GM12874 (cell line): ENCODE results near the gene TYRO3.

Experiments
- CTCF ChIP-seq: IDR thresholded peaks from 2 replicates; pipeline ENCODE4 v1.5.1; 2011; ENCODE audit warnings: low read depth, mild to moderate bottlenecking, control low read depth, low read length, moderate library complexity; ENCODE audit not compliant: insufficient read depth

The TYRO3 gene

DNA sequence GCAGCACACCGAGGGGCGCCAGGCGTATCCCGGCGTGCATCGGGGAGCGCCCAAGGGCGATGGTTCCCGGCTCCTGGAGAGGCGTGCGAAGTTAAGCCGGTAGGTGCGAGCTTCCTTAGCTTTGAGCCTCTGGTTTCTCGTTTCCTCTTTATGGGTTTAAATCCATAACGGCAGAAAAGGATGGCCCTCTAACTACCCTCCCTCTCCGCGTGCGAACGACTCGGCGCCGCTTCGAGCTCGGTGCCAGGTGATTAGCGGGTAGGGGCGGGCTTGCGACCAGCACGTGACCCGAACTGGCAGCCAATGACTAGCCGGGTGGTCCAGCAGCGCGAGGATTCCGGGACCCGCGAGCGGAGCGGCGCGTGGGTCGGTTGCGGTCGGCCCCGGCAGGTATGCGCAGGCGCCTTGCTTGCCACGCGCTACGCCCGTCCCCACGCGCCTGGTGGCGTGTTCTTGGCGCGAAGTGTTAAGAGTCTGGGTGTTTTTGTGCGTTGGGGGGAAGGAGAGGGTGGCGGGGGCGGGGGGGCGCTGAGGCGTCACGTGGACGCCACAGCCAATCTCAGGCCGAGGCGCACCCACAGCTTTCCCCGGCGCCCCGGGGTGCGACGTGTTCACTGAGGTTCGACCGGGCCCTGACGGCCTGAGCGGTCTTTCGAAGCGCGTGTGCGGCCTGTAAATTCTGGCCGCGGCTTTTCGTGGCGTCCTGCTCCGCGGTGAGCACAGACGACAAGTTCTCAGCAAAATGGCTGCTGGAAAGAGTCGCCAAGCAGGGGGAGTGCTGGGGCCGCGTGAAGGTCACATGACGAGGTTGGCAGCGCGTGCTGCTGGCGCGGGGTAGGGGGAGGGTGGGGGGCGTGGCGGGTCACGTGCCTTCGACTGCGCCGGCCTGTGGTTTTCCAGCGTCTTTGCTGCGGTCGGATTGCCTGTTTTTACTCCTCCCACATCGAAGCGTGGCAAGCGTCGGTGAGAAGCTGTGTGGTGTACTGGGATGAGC, 62.5 kb downstream of the TYRO3 start:
- no peak for TF ChIP-seq CTCF

- TF ChIP-seq CTCF = no peak
These were observed 63.9 kb downstream of the TYRO3 start for GRCh38 chr15:41622901-41623300.

GRCh38 chr15:41627203-41627602, 68.2 kb downstream of the TYRO3 start:
- no peak for TF ChIP-seq CTCF

DNA sequence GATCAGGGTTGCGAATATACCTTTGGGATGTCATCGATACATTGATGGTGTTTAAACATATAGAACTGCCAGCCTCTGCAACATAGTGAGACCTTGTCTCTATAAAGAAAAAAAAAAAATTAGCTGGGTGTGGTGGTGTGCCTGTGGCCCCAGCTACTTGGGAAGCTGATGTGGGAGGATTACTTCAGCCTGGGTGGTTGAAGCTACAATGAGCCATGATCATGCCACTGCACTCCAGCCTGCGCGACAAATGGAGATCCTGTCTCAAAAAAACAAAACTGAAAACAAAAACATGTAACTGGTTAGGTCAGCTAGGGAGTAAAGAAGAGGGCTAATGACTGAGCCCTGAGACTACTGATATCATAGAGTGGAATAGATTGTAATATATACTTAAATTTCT, 70.5 kb downstream of the TYRO3 start:
- TF ChIP-seq CTCF = no peak

- no peak for TF ChIP-seq CTCF
These were observed 70.9 kb downstream of the TYRO3 start for GRCh38 chr15:41629883-41630282.

DNA sequence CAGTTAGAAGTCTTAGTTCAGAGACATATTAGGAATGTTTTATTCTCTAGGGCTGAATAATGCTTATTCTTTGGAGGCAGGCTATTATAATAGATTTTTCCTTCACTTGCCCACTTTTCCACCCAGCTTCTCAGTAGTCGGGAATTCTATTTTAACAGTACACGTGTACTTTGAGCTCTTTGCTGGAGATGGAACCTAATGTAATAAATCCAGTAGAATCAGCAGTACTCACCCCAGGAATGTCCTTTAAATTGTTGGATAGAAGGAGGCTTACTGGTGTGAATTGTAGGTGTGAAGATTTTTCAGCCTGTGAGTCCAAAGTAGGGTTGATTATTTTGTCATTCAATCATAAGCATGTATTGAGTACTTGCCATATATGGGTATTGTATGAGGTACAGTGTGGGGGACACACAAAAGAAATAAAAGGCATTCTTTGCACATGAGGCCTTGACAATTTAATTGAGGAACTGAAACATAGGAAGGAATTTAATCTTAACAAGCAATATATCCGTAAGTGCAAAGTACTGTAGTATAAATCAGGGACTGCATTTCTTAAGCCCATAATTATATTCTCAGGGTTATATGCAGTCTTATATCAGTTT, 71.7 kb downstream of the TYRO3 start:
- TF ChIP-seq CTCF = no peak

- no peak for TF ChIP-seq CTCF
These were observed 73.0 kb downstream of the TYRO3 start for GRCh38 chr15:41631880-41632470.
